HFF-Myc (cell line): ENCODE data around the gene ARFGAP1.

Source experiments
- DNase-seq: peaks from one replicate; pipeline ENCODE4 v3.0.0-alpha.2; 2011; ENCODE audit warnings: low read depth; ENCODE audit errors: extremely low read depth
- H3K4me3 ChIP-seq: replicated peaks from 2 replicates; pipeline ENCODE4 v1.5.1; 2011; ENCODE audit warnings: low read depth, mild to moderate bottlenecking, control low read depth, low read length
- CTCF ChIP-seq: IDR thresholded peaks from 2 replicates; pipeline ENCODE4 v1.5.1; 2012; ENCODE audit warnings: mild to moderate bottlenecking, low read depth, low read length, control low read depth; ENCODE audit errors: missing control alignments

The ARFGAP1 gene

GRCh38 chr20:63269724-63270123 lies 2.9 kb upstream of the ARFGAP1 start:
- no peak overlapping the region for H3K4me3 ChIP-seq
- TF ChIP-seq CTCF = no peak
- DNase-seq = no peak

- TF ChIP-seq CTCF = no peak
- DNase-seq = no peak
- H3K4me3 ChIP-seq = no peak overlapping the region
Observed at GRCh38 chr20:63270606-63271325, 1.8 kb upstream of the ARFGAP1 start.

GRCh38 chr20:63273059-63273579 lies 506 bp downstream of the ARFGAP1 start:
- H3K4me3 ChIP-seq = peak overlapping the region; percentile 92
- no peak for TF ChIP-seq CTCF
- DNase-seq = no peak

GRCh38 chr20:63273635-63274380 lies 1.2 kb downstream of the ARFGAP1 start:
- peak overlapping the region; percentile 92 for H3K4me3 ChIP-seq
- no peak for TF ChIP-seq CTCF
- DNase-seq = peak; percentile 26

GRCh38 chr20:63274381-63275228 lies 2.0 kb downstream of the ARFGAP1 start:
- no peak for DNase-seq
- H3K4me3 ChIP-seq = peak overlapping the region; percentile 92
- TF ChIP-seq CTCF = no peak

GRCh38 chr20:63275825-63276224 lies 3.2 kb downstream of the ARFGAP1 start:
- TF ChIP-seq CTCF = no peak
- no peak overlapping the region for H3K4me3 ChIP-seq
- no peak for DNase-seq
